ENCODE measurements around the gene PTPRN2. TPM values are rescaled to one million over a fixed set of nuclear protein-coding genes. Genes with fewer than 3 reads are reported as not detected.

PTPRN2 gene
- total and polyA plus RNA-seq, 3 experiments from 2014 or later = 0.33 to 1.2 (median 0.42) TPM

GRCh38 chr7:158117341-158118222 lies 470.0 kb downstream of the PTPRN2 start:
- no peaks in the 10 kb centered on the region for H3K9me3 ChIP-seq (ENCODE audit: low read length)
- POLR2A ChIA-PET = no interaction called here

DNA sequence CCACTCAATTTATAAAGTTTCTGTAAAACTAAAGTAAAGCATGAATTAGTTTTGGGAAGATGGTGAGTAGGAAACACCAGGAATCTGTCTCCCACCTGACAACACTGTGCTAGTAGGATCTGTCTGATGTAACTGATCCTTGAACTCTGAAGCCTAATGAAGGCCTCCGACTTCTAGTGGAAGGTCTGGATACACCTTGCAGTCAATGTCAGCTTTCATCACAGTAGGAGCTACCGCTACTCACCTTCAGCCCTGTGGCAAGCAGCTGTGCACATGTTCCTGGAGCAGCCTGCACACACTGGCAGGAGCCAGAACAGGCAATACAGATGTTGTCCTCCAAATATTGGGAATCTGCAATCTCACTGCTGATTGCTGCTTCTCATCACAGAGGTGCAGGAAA lies 471.4 kb downstream of the PTPRN2 start:
- Mint-ChIP-seq H3K36me3 (no peaks in the 10 kb centered on the region), H3K4me1 (no peaks in the 10 kb centered on the region), H3K27me3 (peaks cover 0 to 2% of the 10 kb centered on the region in 2 donors), H3K27ac (no peak overlapping the region), H3K9me3 (peaks cover 36 to 57% (median 42%) of the 10 kb centered on the region in 5 donors), H3K4me3 (no peak overlapping the region)
- ChIA-PET CTCF (no interaction called here), POLR2A (no interaction called here)
- DNase-seq = no peak
- no peak overlapping the region for H3K4me3 ChIP-seq (ENCODE audit: low read length)
- no peak overlapping the region for H3K27ac ChIP-seq (ENCODE audit: low read depth, low read length)
- no peaks in the 10 kb centered on the region for H3K9me3 ChIP-seq (ENCODE audit: low read length)
- no peaks in the 10 kb centered on the region for H3K27me3 ChIP-seq (ENCODE audit: insufficient read depth, low read length, poor library complexity, severe bottlenecking)
- H3K36me3 ChIP-seq (ENCODE audit: insufficient read depth, low read length) = no peaks in the 10 kb centered on the region
- H3K4me1 ChIP-seq (ENCODE audit: insufficient read depth, low read length) = no peaks in the 10 kb centered on the region

More at GRCh38 chr7:158117341-158118222, 470.0 kb downstream of the PTPRN2 start:
- CTCF ChIA-PET = no interaction called here
- Mint-ChIP-seq H3K27me3 (peaks cover 0 to 2% of the 10 kb centered on the region in 2 donors), H3K4me1 (no peaks in the 10 kb centered on the region), H3K36me3 (no peaks in the 10 kb centered on the region), H3K27ac (peak overlapping the region in 1 of 8 donors; percentile 58), H3K9me3 (peaks cover 30 to 54% (median 41%) of the 10 kb centered on the region in 5 donors), H3K4me3 (no peak overlapping the region)
- no peaks in the 10 kb centered on the region for H3K4me1 ChIP-seq (ENCODE audit: insufficient read depth, low read length)
- no peaks in the 10 kb centered on the region for H3K36me3 ChIP-seq (ENCODE audit: insufficient read depth, low read length)
- DNase-seq = no peak
- no peak overlapping the region for H3K27ac ChIP-seq (ENCODE audit: low read depth, low read length)
- no peak overlapping the region for H3K4me3 ChIP-seq (ENCODE audit: low read length)
- H3K27me3 ChIP-seq (ENCODE audit: insufficient read depth, low read length, poor library complexity, severe bottlenecking) = no peaks in the 10 kb centered on the region

GRCh38 chr7:158114056-158114850 lies 473.4 kb downstream of the PTPRN2 start:
- no peak overlapping the region for H3K4me3 Mint-ChIP-seq

GRCh38 chr7:158113321-158114025 lies 474.1 kb downstream of the PTPRN2 start:
- CTCF ChIA-PET = no interaction called here
- H3K36me3 ChIP-seq (ENCODE audit: insufficient read depth, low read length) = no peaks in the 10 kb centered on the region
- H3K4me1 ChIP-seq (ENCODE audit: insufficient read depth, low read length) = no peaks in the 10 kb centered on the region
- H3K4me3 ChIP-seq (ENCODE audit: low read length) = no peak overlapping the region
- POLR2A ChIA-PET = no interaction called here
- H3K4me3 Mint-ChIP-seq = no peak overlapping the region
- H3K4me1 Mint-ChIP-seq = no peaks in the 10 kb centered on the region
- H3K27me3 ChIP-seq (ENCODE audit: insufficient read depth, low read length, poor library complexity, severe bottlenecking) = no peaks in the 10 kb centered on the region
- no peaks in the 10 kb centered on the region for H3K36me3 Mint-ChIP-seq
- H3K27ac Mint-ChIP-seq = no peak overlapping the region
- peaks cover 0 to 3% of the 10 kb centered on the region in 2 donors for H3K27me3 Mint-ChIP-seq
- no peak overlapping the region for H3K27ac ChIP-seq (ENCODE audit: low read depth, low read length)
- H3K9me3 Mint-ChIP-seq = peaks cover 19 to 47% (median 36%) of the 10 kb centered on the region in 5 donors
- no peak for DNase-seq
- no peaks in the 10 kb centered on the region for H3K9me3 ChIP-seq (ENCODE audit: low read length)

More at GRCh38 chr7:158114056-158114850, 473.4 kb downstream of the PTPRN2 start:
- POLR2A ChIA-PET = no interaction called here
- Histone ChIP-seq H3K27ac (ENCODE audit: low read depth, low read length) (no peak overlapping the region), H3K4me1 (ENCODE audit: insufficient read depth, low read length) (no peaks in the 10 kb centered on the region), H3K4me3 (ENCODE audit: low read length) (no peak overlapping the region), H3K36me3 (ENCODE audit: insufficient read depth, low read length) (no peaks in the 10 kb centered on the region), H3K27me3 (ENCODE audit: insufficient read depth, low read length, poor library complexity, severe bottlenecking) (no peaks in the 10 kb centered on the region), H3K9me3 (ENCODE audit: low read length) (no peaks in the 10 kb centered on the region)
- CTCF ChIA-PET = no interaction called here
- peaks cover 26 to 52% (median 39%) of the 10 kb centered on the region in 5 donors for H3K9me3 Mint-ChIP-seq
- no peaks in the 10 kb centered on the region for H3K36me3 Mint-ChIP-seq
- no peak overlapping the region for H3K27ac Mint-ChIP-seq
- no peak for DNase-seq
- no peaks in the 10 kb centered on the region for H3K4me1 Mint-ChIP-seq
- peaks cover 0 to under 1% of the 10 kb centered on the region in 2 donors for H3K27me3 Mint-ChIP-seq

GRCh38 chr7:158112571-158113320 lies 474.9 kb downstream of the PTPRN2 start:
- Mint-ChIP-seq H3K27ac (no peak overlapping the region), H3K4me1 (no peaks in the 10 kb centered on the region), H3K9me3 (peaks cover 19 to 48% (median 31%) of the 10 kb centered on the region in 5 donors), H3K36me3 (no peaks in the 10 kb centered on the region), H3K27me3 (peaks cover 3 to 5% of the 10 kb centered on the region in 2 donors), H3K4me3 (no peak overlapping the region)
- no peak for DNase-seq
- H3K9me3 ChIP-seq (ENCODE audit: low read length) = no peaks in the 10 kb centered on the region
- ChIA-PET POLR2A (no interaction called here), CTCF (no interaction called here)
- no peak overlapping the region for H3K4me3 ChIP-seq (ENCODE audit: low read length)
- H3K4me1 ChIP-seq (ENCODE audit: insufficient read depth, low read length) = no peaks in the 10 kb centered on the region
- H3K36me3 ChIP-seq (ENCODE audit: insufficient read depth, low read length) = no peaks in the 10 kb centered on the region
- H3K27ac ChIP-seq (ENCODE audit: low read depth, low read length) = no peak overlapping the region
- H3K27me3 ChIP-seq (ENCODE audit: insufficient read depth, low read length, poor library complexity, severe bottlenecking) = no peaks in the 10 kb centered on the region

GRCh38 chr7:158111906-158112570 lies 475.6 kb downstream of the PTPRN2 start:
- no peaks in the 10 kb centered on the region for H3K9me3 ChIP-seq (ENCODE audit: low read length)
- peaks cover 3 to 8% of the 10 kb centered on the region in 2 donors for H3K27me3 Mint-ChIP-seq
- H3K4me3 ChIP-seq (ENCODE audit: low read length) = no peak overlapping the region
- H3K36me3 Mint-ChIP-seq = no peaks in the 10 kb centered on the region
- H3K4me1 Mint-ChIP-seq = no peaks in the 10 kb centered on the region
- H3K27ac ChIP-seq (ENCODE audit: low read depth, low read length) = no peak overlapping the region
- DNase-seq = no peak
- no peaks in the 10 kb centered on the region for H3K4me1 ChIP-seq (ENCODE audit: insufficient read depth, low read length)
- peaks cover 13 to 44% (median 24%) of the 10 kb centered on the region in 5 donors for H3K9me3 Mint-ChIP-seq
- ChIA-PET POLR2A (no interaction called here), CTCF (no interaction called here)
- H3K36me3 ChIP-seq (ENCODE audit: insufficient read depth, low read length) = no peaks in the 10 kb centered on the region
- no peak overlapping the region for H3K27ac Mint-ChIP-seq
- no peak overlapping the region for H3K4me3 Mint-ChIP-seq
- H3K27me3 ChIP-seq (ENCODE audit: insufficient read depth, low read length, poor library complexity, severe bottlenecking) = no peaks in the 10 kb centered on the region

DNA sequence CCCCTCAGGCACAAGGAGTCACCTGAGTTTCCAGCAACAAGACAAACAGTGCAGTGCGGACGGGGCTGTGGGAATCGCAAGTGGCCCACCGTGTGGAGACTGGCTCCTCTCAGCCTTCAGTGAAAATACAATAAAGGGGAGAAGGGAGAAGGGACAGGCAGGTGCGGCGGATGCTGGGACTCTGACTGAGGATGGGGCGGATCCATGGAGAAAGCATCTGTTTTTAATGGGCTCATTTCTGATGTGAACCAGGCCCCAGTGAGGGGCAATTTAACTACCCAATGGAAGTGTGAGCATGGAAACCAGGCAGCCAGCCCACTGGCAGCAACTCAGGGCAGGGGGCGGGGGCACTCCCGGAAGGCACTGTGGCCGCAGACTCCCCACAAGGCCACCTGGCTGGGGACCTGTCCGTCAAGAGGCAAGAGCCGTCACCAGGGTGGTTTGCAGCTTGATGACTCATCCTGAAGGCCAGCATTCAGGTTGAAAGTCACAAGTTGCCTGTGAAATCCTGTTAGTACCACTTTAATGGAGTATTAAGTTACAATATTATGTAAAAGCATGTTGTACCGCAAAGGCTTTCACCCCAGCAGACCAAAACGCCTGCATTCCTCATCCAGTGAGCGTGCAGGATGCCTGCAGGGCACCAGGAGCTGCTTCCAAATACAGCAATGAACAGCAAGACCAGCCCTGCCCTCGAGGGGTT lies 476.4 kb downstream of the PTPRN2 start:
- H3K27me3 Mint-ChIP-seq = peaks cover 3 to 8% of the 10 kb centered on the region in 2 donors
- H3K27ac Mint-ChIP-seq = no peak overlapping the region
- H3K4me3 Mint-ChIP-seq = no peak overlapping the region
- CTCF ChIA-PET = no interaction called here
- Histone ChIP-seq H3K27ac (ENCODE audit: low read depth, low read length) (no peak overlapping the region), H3K4me1 (ENCODE audit: insufficient read depth, low read length) (no peaks in the 10 kb centered on the region), H3K36me3 (ENCODE audit: insufficient read depth, low read length) (no peaks in the 10 kb centered on the region), H3K4me3 (ENCODE audit: low read length) (no peak overlapping the region), H3K27me3 (ENCODE audit: insufficient read depth, low read length, poor library complexity, severe bottlenecking) (no peaks in the 10 kb centered on the region), H3K9me3 (ENCODE audit: low read length) (no peaks in the 10 kb centered on the region)
- H3K9me3 Mint-ChIP-seq = peaks cover 6 to 36% (median 18%) of the 10 kb centered on the region in 5 donors
- DNase-seq = no peak
- H3K4me1 Mint-ChIP-seq = no peaks in the 10 kb centered on the region
- POLR2A ChIA-PET = no interaction called here
- H3K36me3 Mint-ChIP-seq = no peaks in the 10 kb centered on the region

Measured in CD8-positive, alpha-beta memory T cell (primary cell).